Measurements from ENCODE around the gene PHTF1.

Gene PHTF1

GRCh38 chr1:113670650-113671049 lies 88.6 kb downstream of the PHTF1 start:
- in situ Hi-C loops (cut with MboI; ENCODE audit: low sequenced_read_pairs) = no loop called here

GRCh38 chr1:113669988-113670387 lies 89.3 kb downstream of the PHTF1 start:
- in situ Hi-C loops (cut with MboI; ENCODE audit: low sequenced_read_pairs) = no loop called here

GRCh38 chr1:113666126-113666525 lies 93.2 kb downstream of the PHTF1 start:
- in situ Hi-C loops (cut with MboI; ENCODE audit: low sequenced_read_pairs) = no loop called here

GRCh38 chr1:113665071-113665470 lies 94.2 kb downstream of the PHTF1 start:
- in situ Hi-C loops (cut with MboI; ENCODE audit: low sequenced_read_pairs) = no loop called here

DNA sequence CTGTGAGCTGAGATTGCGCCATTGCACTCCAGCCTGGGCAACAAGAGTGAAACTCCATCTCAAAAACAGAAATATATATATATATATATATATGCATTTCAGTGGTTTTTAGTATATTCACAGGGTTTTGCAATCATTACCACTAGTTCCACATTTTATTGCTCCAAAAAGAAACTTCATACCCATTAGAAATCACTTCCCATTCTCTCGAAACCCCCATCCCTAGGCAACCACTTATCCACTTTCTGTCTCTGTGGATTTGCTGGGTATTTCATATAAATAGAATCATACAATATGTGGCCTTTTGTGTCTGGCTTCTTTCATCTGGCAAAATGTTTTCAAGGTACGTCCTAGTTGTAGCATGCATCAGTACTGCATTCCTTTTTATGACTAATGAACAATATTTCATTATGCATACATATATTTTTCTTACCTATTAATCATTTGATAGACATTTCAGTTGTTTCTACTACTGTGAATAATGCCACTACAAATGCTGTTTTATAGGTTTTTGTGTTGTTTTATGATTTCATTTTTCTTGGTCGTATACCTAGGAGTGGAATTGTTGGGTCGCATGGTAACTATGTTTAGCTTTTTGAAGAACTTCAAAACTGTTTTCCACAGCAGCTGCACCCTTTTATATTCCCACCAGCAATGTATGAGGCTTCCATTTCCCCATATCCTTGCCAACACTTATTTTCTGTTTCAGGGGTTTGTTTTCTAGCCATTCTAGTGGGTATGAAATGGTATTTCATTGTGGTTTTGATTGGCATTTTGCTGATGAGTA lies 95.9 kb downstream of the PHTF1 start:
- in situ Hi-C loops (cut with MboI; ENCODE audit: low sequenced_read_pairs) = no loop called here

GRCh38 chr1:113662101-113662500 lies 97.2 kb downstream of the PHTF1 start:
- in situ Hi-C loops (cut with MboI; ENCODE audit: low sequenced_read_pairs) = no loop called here

DNA sequence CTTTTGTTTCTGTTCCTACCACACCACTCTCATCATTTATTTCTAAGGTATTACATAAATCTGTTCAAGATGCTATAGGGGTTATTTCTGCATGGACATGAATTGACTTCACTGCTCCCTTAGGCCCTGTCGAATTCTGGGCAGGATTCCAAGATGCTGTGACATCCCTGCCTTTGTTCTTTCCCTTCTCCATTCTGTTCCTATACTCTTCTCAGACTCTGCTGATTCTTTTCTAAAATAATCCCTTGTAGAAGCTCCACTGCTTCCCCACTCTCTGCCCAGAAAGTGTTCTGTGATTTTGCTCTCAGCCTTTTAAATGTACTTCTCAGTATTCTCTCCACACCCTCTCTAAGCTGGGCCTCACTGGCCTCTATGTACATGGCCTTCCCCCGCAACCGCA lies 99.2 kb downstream of the PHTF1 start:
- in situ Hi-C loops (cut with MboI; ENCODE audit: low sequenced_read_pairs) = no loop called here

DNA sequence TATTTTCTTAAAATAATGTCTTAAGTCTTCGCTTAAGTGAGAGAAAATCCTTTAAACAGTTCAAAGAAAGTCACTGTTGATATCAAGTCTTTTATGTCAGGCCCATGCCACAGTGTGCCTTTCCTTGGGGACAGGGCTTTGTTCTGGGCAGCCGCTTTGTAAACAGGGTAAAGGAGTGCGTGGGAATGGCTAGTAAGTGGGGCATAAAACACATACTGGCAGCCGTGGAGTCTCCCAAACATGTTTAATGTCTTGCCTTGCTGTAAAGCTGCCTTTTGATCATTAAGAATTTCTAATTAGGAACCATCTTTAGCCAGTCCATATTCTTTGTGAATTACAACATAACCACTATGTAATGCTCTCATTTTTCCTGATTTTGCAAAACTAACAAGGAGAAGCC lies 99.7 kb downstream of the PHTF1 start:
- in situ Hi-C loops (cut with MboI; ENCODE audit: low sequenced_read_pairs) = no loop called here

DNA sequence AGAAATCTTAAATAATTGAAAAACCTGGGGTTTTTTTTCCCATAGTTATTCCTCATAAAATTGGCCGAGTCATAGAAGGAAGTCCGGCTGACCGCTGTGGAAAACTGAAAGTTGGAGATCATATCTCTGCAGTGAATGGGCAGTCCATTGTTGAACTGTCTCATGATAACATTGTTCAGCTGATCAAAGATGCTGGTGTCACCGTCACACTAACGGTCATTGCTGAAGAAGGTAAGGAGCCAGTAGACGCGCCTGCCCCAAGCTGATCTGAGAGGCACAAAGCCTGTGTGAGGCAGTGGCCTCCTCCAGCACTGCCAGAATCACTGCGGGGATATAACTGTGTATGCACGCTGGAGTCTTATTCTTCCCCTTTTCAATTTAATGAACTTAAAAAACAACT lies 100.3 kb downstream of the PHTF1 start:
- in situ Hi-C loops (cut with MboI; ENCODE audit: low sequenced_read_pairs) = no loop called here

DNA sequence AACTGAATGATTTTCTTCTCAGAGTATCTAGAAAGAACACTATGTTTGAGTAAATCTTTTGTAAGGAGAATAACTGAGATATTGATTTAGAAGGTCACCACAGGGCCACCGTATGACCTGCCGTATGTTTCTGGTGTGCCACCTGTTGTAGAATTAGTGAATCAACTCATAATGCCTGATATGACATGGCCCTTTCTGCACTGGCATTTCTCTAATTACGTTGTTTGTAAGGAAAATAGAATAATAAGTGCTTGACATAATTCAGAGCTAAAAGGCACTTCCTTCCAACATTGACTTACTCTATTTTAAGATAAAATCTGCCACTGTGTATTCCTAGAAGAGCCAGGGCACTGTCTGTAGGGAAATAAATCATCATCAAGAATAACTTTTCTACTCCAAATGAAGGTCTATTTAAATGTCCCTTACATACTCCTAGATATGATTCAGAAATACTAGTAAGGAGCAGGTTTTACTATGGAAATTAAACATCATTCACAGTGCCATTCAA lies 101.7 kb downstream of the PHTF1 start:
- in situ Hi-C loops (cut with MboI; ENCODE audit: low sequenced_read_pairs) = no loop called here

DNA sequence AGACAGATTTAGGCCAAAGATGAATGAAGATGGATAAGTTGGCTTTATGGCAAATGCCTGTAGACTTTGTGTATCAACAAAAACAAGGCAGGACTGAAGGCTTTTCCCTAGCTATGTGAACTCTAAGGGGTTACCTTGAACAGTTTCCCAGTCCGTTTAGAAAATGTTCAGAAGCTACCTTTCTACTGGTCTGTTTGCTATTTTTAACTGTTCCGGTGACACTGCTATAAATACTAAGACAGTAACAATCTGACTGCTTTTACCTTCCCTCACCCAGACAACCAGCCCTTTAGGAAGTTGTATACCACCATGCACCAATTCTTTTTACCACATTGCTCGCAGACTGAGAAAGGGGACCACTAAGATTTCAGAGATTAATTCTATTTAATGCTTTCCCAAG lies 102.2 kb downstream of the PHTF1 start:
- in situ Hi-C loops (cut with MboI; ENCODE audit: low sequenced_read_pairs) = no loop called here

- in situ Hi-C loops (cut with MboI; ENCODE audit: low sequenced_read_pairs) = no loop called here
Observed at GRCh38 chr1:113654883-113655282, 104.4 kb downstream of the PHTF1 start.

DNA sequence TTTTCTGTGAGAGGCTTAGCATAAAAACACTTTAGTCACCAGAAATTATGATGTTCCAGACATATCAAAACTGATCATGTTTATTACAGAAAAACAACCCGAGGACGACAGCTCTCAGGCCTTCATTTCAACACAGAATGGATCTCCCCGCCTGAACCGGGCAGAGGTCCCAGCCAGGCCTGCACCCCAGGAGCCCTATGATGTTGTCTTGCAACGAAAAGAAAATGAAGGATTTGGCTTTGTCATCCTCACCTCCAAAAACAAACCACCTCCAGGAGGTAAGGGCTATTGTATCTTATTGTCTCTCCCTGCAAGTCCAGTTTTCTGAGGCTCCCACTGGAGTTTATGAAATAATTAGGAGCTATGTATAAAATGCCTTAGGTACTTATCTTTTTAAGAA lies 105.5 kb downstream of the PHTF1 start:
- in situ Hi-C loops (cut with MboI; ENCODE audit: low sequenced_read_pairs) = no loop called here

GRCh38 chr1:113652771-113653170 lies 106.5 kb downstream of the PHTF1 start:
- in situ Hi-C loops (cut with MboI; ENCODE audit: low sequenced_read_pairs) = no loop called here

DNA sequence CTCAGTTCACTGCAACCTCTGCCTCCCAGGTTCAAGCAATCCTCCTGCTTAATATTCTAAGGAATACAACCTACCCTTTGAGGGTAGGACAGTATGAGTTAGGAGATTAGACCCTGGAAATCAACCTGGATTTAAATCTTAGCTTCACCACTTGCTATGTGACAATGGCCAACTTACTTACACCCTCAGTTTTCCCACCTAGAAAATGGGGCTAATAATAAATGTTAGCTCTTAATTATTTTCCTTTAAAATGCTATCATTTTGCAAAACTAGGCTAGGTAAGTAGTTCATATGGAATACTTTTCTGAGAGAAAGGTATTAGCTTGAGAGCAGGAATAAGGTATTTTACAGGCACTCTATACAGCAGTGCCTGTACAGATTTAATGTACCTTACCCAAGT lies 110.8 kb downstream of the PHTF1 start:
- in situ Hi-C loops (cut with MboI; ENCODE audit: low sequenced_read_pairs) = no loop called here

DNA sequence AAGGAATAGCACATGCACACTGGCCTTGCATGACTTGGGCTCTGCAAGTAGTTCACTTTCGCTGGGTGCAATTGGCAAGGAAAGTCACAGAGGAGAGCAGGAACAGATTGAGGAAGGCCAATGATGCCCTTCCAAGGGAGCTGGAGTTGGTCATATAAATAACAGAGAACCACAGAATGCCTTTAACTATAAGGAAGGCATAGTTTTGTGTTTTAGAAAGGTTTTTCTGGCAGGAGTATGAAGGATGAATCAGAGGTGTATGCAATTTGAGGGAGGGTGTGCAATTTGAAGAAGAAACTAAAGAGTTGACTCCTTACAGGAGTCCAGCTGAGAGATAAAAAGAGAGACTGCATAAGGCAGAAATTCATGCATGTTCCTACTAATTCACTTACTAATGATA lies 112.1 kb downstream of the PHTF1 start:
- in situ Hi-C loops (cut with MboI; ENCODE audit: low sequenced_read_pairs) = no loop called here
